Measurements from ENCODE around the gene NBAS. TPM values are rescaled to one million over a fixed set of nuclear protein-coding genes. Genes with fewer than 3 reads are reported as not detected.
"Not testable (repeated sequence)": the region's sequence is repeated elsewhere in the genome, so short reads cannot be mapped to it uniquely, and the experiment has no call there.

Gene NBAS
- polyA plus RNA-seq, 1 donor = 55.8 TPM

GRCh38 chr2:15259356-15259756 is 301.8 kb downstream of the NBAS start:
- H3K4me1 ChIP-seq (ENCODE audit: control insufficient read depth, insufficient read depth, low read length) = no peaks in the 10 kb centered on the region

GRCh38 chr2:15258385-15258784 is 302.7 kb downstream of the NBAS start:
- no CpG with 5 or more reads among the region's 7 CpGs for WGBS (ENCODE audit: insufficient coverage, low lambda C conversion rate)
- not testable (repeated sequence) for DNase-seq

More at GRCh38 chr2:15259356-15259756, 301.8 kb downstream of the NBAS start:
- H3K27me3 ChIP-seq (ENCODE audit: control insufficient read depth, insufficient read depth, low read length) = no peaks in the 10 kb centered on the region
- H3K4me3 ChIP-seq (ENCODE audit: low read length) = no peak overlapping the region
- peaks cover 8% of the 10 kb centered on the region for H3K36me3 ChIP-seq (ENCODE audit: control insufficient read depth, insufficient read depth, low read length)
- WGBS (ENCODE audit: insufficient coverage, low lambda C conversion rate) = no CpG with 5 or more reads among the region's 1 CpG
- no peak overlapping the region for H3K27ac ChIP-seq (ENCODE audit: low read length)
- peak in 1 of 2 donors; percentile 39 for DNase-seq
- H3K9me3 ChIP-seq (ENCODE audit: control insufficient read depth, low read depth, low read length) = peaks cover 5% of the 10 kb centered on the region

GRCh38 chr2:15253835-15254286 is 307.3 kb downstream of the NBAS start:
- no peak for DNase-seq
- Histone ChIP-seq H3K4me1 (ENCODE audit: control insufficient read depth, insufficient read depth, low read length) (no peaks in the 10 kb centered on the region), H3K36me3 (ENCODE audit: control insufficient read depth, insufficient read depth, low read length) (peaks cover 5% of the 10 kb centered on the region), H3K27me3 (ENCODE audit: control insufficient read depth, insufficient read depth, low read length) (no peaks in the 10 kb centered on the region), H3K27ac (ENCODE audit: low read length) (no peak overlapping the region), H3K9me3 (ENCODE audit: control insufficient read depth, low read depth, low read length) (no peaks in the 10 kb centered on the region), H3K4me3 (ENCODE audit: low read length) (no peak overlapping the region)
- WGBS (ENCODE audit: insufficient coverage, low lambda C conversion rate) = no CpG with 5 or more reads among the region's 3 CpGs

More at GRCh38 chr2:15258385-15258784, 302.7 kb downstream of the NBAS start:
- H3K36me3 ChIP-seq (ENCODE audit: control insufficient read depth, insufficient read depth, low read length); H3K4me1 ChIP-seq (ENCODE audit: control insufficient read depth, insufficient read depth, low read length); H3K27me3 ChIP-seq (ENCODE audit: control insufficient read depth, insufficient read depth, low read length); H3K4me3 ChIP-seq (ENCODE audit: low read length); H3K27ac ChIP-seq (ENCODE audit: low read length); H3K9me3 ChIP-seq (ENCODE audit: control insufficient read depth, low read depth, low read length): not testable (repeated sequence)

- H3K9me3 ChIP-seq (ENCODE audit: control insufficient read depth, low read depth, low read length) = no peaks in the 10 kb centered on the region
- 100% methylated on average over 2 of the region's 2 CpGs for WGBS (ENCODE audit: insufficient coverage, low lambda C conversion rate)
- no peak overlapping the region for H3K4me3 ChIP-seq (ENCODE audit: low read length)
- no peaks in the 10 kb centered on the region for H3K4me1 ChIP-seq (ENCODE audit: control insufficient read depth, insufficient read depth, low read length)
- no peaks in the 10 kb centered on the region for H3K27me3 ChIP-seq (ENCODE audit: control insufficient read depth, insufficient read depth, low read length)
- H3K27ac ChIP-seq (ENCODE audit: low read length) = no peak overlapping the region
- H3K36me3 ChIP-seq (ENCODE audit: control insufficient read depth, insufficient read depth, low read length) = peaks cover 5% of the 10 kb centered on the region
- DNase-seq = no peak
These were observed 307.9 kb downstream of the NBAS start for GRCh38 chr2:15253247-15253646.

GRCh38 chr2:15251753-15252152 is 309.4 kb downstream of the NBAS start:
- no peaks in the 10 kb centered on the region for H3K27me3 ChIP-seq (ENCODE audit: control insufficient read depth, insufficient read depth, low read length)
- H3K9me3 ChIP-seq (ENCODE audit: control insufficient read depth, low read depth, low read length) = no peaks in the 10 kb centered on the region
- H3K4me3 ChIP-seq (ENCODE audit: low read length) = no peak overlapping the region
- no peak for DNase-seq
- H3K36me3 ChIP-seq (ENCODE audit: control insufficient read depth, insufficient read depth, low read length) = peaks cover 5% of the 10 kb centered on the region
- no peaks in the 10 kb centered on the region for H3K4me1 ChIP-seq (ENCODE audit: control insufficient read depth, insufficient read depth, low read length)
- no CpG with 5 or more reads among the region's 3 CpGs for WGBS (ENCODE audit: insufficient coverage, low lambda C conversion rate)
- no peak overlapping the region for H3K27ac ChIP-seq (ENCODE audit: low read length)

- not testable (repeated sequence) for H3K4me3 ChIP-seq (ENCODE audit: low read length); H3K36me3 ChIP-seq (ENCODE audit: control insufficient read depth, insufficient read depth, low read length); H3K27me3 ChIP-seq (ENCODE audit: control insufficient read depth, insufficient read depth, low read length); H3K9me3 ChIP-seq (ENCODE audit: control insufficient read depth, low read depth, low read length); DNase-seq; H3K27ac ChIP-seq (ENCODE audit: low read length); H3K4me1 ChIP-seq (ENCODE audit: control insufficient read depth, insufficient read depth, low read length)
- WGBS (ENCODE audit: insufficient coverage, low lambda C conversion rate) = no CpG with 5 or more reads among the region's 3 CpGs
These were observed 310.2 kb downstream of the NBAS start for GRCh38 chr2:15250946-15251345.

- H3K4me3 ChIP-seq (ENCODE audit: low read length) = no peak overlapping the region
- no peak for DNase-seq
- H3K9me3 ChIP-seq (ENCODE audit: control insufficient read depth, low read depth, low read length) = no peaks in the 10 kb centered on the region
- peaks cover 9% of the 10 kb centered on the region for H3K36me3 ChIP-seq (ENCODE audit: control insufficient read depth, insufficient read depth, low read length)
- H3K27ac ChIP-seq (ENCODE audit: low read length) = no peak overlapping the region
- 71% methylated on average over 1 of the region's 5 CpGs for WGBS (ENCODE audit: insufficient coverage, low lambda C conversion rate)
- H3K4me1 ChIP-seq (ENCODE audit: control insufficient read depth, insufficient read depth, low read length) = no peaks in the 10 kb centered on the region
- H3K27me3 ChIP-seq (ENCODE audit: control insufficient read depth, insufficient read depth, low read length) = no peaks in the 10 kb centered on the region
These were observed 314.3 kb downstream of the NBAS start for GRCh38 chr2:15246870-15247269.

GRCh38 chr2:15243762-15244161 is 317.4 kb downstream of the NBAS start:
- 40% methylated on average over 1 of the region's 6 CpGs for WGBS (ENCODE audit: insufficient coverage, low lambda C conversion rate)
- Histone ChIP-seq H3K27ac (ENCODE audit: low read length) (no peak overlapping the region), H3K4me1 (ENCODE audit: control insufficient read depth, insufficient read depth, low read length) (no peaks in the 10 kb centered on the region), H3K9me3 (ENCODE audit: control insufficient read depth, low read depth, low read length) (no peaks in the 10 kb centered on the region), H3K27me3 (ENCODE audit: control insufficient read depth, insufficient read depth, low read length) (no peaks in the 10 kb centered on the region), H3K4me3 (ENCODE audit: low read length) (no peak overlapping the region), H3K36me3 (ENCODE audit: control insufficient read depth, insufficient read depth, low read length) (peaks cover 6% of the 10 kb centered on the region)
- no peak for DNase-seq

- H3K4me3 ChIP-seq (ENCODE audit: low read length) = no peak overlapping the region
- no peaks in the 10 kb centered on the region for H3K27me3 ChIP-seq (ENCODE audit: control insufficient read depth, insufficient read depth, low read length)
- H3K36me3 ChIP-seq (ENCODE audit: control insufficient read depth, insufficient read depth, low read length) = peaks cover 11% of the 10 kb centered on the region
- H3K9me3 ChIP-seq (ENCODE audit: control insufficient read depth, low read depth, low read length) = no peaks in the 10 kb centered on the region
- 80% methylated on average over 1 of the region's 3 CpGs for WGBS (ENCODE audit: insufficient coverage, low lambda C conversion rate)
- no peak overlapping the region for H3K27ac ChIP-seq (ENCODE audit: low read length)
- no peaks in the 10 kb centered on the region for H3K4me1 ChIP-seq (ENCODE audit: control insufficient read depth, insufficient read depth, low read length)
- no peak for DNase-seq
These were observed 318.1 kb downstream of the NBAS start for GRCh38 chr2:15242936-15243461.

GRCh38 chr2:15241929-15242328 is 319.2 kb downstream of the NBAS start:
- no peak for DNase-seq
- H3K27ac ChIP-seq (ENCODE audit: low read length) = no peak overlapping the region
- 100% methylated on average over 1 of the region's 3 CpGs for WGBS (ENCODE audit: insufficient coverage, low lambda C conversion rate)
- H3K4me3 ChIP-seq (ENCODE audit: low read length) = no peak overlapping the region
- no peaks in the 10 kb centered on the region for H3K27me3 ChIP-seq (ENCODE audit: control insufficient read depth, insufficient read depth, low read length)
- no peaks in the 10 kb centered on the region for H3K4me1 ChIP-seq (ENCODE audit: control insufficient read depth, insufficient read depth, low read length)
- no peaks in the 10 kb centered on the region for H3K9me3 ChIP-seq (ENCODE audit: control insufficient read depth, low read depth, low read length)
- H3K36me3 ChIP-seq (ENCODE audit: control insufficient read depth, insufficient read depth, low read length) = peaks cover 12% of the 10 kb centered on the region

GRCh38 chr2:15241201-15241600 is 319.9 kb downstream of the NBAS start:
- 83% methylated on average over 1 of the region's 1 CpG for WGBS (ENCODE audit: insufficient coverage, low lambda C conversion rate)
- Histone ChIP-seq H3K9me3 (ENCODE audit: control insufficient read depth, low read depth, low read length) (no peaks in the 10 kb centered on the region), H3K27ac (ENCODE audit: low read length) (no peak overlapping the region), H3K27me3 (ENCODE audit: control insufficient read depth, insufficient read depth, low read length) (no peaks in the 10 kb centered on the region), H3K4me3 (ENCODE audit: low read length) (no peak overlapping the region), H3K36me3 (ENCODE audit: control insufficient read depth, insufficient read depth, low read length) (peaks cover 12% of the 10 kb centered on the region), H3K4me1 (ENCODE audit: control insufficient read depth, insufficient read depth, low read length) (no peaks in the 10 kb centered on the region)
- no peak for DNase-seq
